ENCODE data around the gene PHC2.

Gene PHC2

GRCh38 chr1:33460144-33460543 lies 29.2 kb upstream of the PHC2 start:
- peaks cover 13% of the 10 kb centered on the region for H3K4me1 ChIP-seq (ENCODE audit: insufficient read depth, low read length, severe bottlenecking)
- no peak overlapping the region for H3K4me2 ChIP-seq (ENCODE audit: low read length)
- no peaks in the 10 kb centered on the region for H4K20me1 ChIP-seq (ENCODE audit: insufficient read depth, low read length)
- no peaks in the 10 kb centered on the region for H3K79me2 ChIP-seq (ENCODE audit: insufficient read depth, low read length)
- H3F3A ChIP-seq (ENCODE audit: insufficient read depth, low read length) = no peaks in the 10 kb centered on the region
- peaks cover 4% of the 10 kb centered on the region; the same call in 1 of the 2 replicates for H3K27me3 ChIP-seq (ENCODE audit: insufficient read depth, low read length)
- no peaks in the 10 kb centered on the region for H3K9me2 ChIP-seq (ENCODE audit: low read depth, low read length)
- no peak overlapping the region for H3K9ac ChIP-seq (ENCODE audit: low read length)
- no peaks in the 10 kb centered on the region for H3K9me3 ChIP-seq (ENCODE audit: low read length)
- H2AFZ ChIP-seq (ENCODE audit: low read length) = no peak overlapping the region
- no peaks in the 10 kb centered on the region for H3K36me3 ChIP-seq (ENCODE audit: insufficient read depth, low read length)
- H3K4me3 ChIP-seq (ENCODE audit: low read depth, low read length, poor library complexity, severe bottlenecking) = no peak overlapping the region
- TF ChIP-seq, protein P1, sequence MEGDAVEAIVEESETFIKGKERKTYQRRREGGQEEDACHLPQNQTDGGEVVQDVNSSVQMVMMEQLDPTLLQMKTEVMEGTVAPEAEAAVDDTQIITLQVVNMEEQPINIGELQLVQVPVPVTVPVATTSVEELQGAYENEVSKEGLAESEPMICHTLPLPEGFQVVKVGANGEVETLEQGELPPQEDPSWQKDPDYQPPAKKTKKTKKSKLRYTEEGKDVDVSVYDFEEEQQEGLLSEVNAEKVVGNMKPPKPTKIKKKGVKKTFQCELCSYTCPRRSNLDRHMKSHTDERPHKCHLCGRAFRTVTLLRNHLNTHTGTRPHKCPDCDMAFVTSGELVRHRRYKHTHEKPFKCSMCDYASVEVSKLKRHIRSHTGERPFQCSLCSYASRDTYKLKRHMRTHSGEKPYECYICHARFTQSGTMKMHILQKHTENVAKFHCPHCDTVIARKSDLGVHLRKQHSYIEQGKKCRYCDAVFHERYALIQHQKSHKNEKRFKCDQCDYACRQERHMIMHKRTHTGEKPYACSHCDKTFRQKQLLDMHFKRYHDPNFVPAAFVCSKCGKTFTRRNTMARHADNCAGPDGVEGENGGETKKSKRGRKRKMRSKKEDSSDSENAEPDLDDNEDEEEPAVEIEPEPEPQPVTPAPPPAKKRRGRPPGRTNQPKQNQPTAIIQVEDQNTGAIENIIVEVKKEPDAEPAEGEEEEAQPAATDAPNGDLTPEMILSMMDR (IDR thresholded peaks at IDR 0.05; ENCODE audit: low read length) = no peak
- no peak for TF ChIP-seq EZH2 (IDR thresholded peaks at IDR 0.05; ENCODE audit: borderline replicate concordance, low read length)
- no peak overlapping the region for H3K27ac ChIP-seq (ENCODE audit: low read depth, low read length, poor library complexity, severe bottlenecking)

GRCh38 chr1:33459691-33460090 lies 28.8 kb upstream of the PHC2 start:
- TF ChIP-seq EZH2 (IDR thresholded peaks at IDR 0.05; ENCODE audit: borderline replicate concordance, low read length) = no peak
- TF ChIP-seq, protein P1 (IDR thresholded peaks at IDR 0.05; ENCODE audit: low read length) = no peak
- H3K4me1 ChIP-seq (ENCODE audit: insufficient read depth, low read length, severe bottlenecking) = peaks cover 13% of the 10 kb centered on the region
- H3K9me3 ChIP-seq (ENCODE audit: low read length) = no peaks in the 10 kb centered on the region
- no peak overlapping the region for H3K4me3 ChIP-seq (ENCODE audit: low read depth, low read length, poor library complexity, severe bottlenecking)
- H3K36me3 ChIP-seq (ENCODE audit: insufficient read depth, low read length) = no peaks in the 10 kb centered on the region
- no peak overlapping the region for H3K4me2 ChIP-seq (ENCODE audit: low read length)
- H3K9me2 ChIP-seq (ENCODE audit: low read depth, low read length) = no peaks in the 10 kb centered on the region
- no peak overlapping the region for H3K9ac ChIP-seq (ENCODE audit: low read length)
- no peaks in the 10 kb centered on the region for H3K79me2 ChIP-seq (ENCODE audit: insufficient read depth, low read length)
- no peaks in the 10 kb centered on the region for H3F3A ChIP-seq (ENCODE audit: insufficient read depth, low read length)
- no peak overlapping the region for H3K27ac ChIP-seq (ENCODE audit: low read depth, low read length, poor library complexity, severe bottlenecking)
- H2AFZ ChIP-seq (ENCODE audit: low read length) = no peak overlapping the region
- H3K27me3 ChIP-seq (ENCODE audit: insufficient read depth, low read length) = peaks cover 4% of the 10 kb centered on the region; the same call in 1 of the 2 replicates
- no peaks in the 10 kb centered on the region for H4K20me1 ChIP-seq (ENCODE audit: insufficient read depth, low read length)

DNA sequence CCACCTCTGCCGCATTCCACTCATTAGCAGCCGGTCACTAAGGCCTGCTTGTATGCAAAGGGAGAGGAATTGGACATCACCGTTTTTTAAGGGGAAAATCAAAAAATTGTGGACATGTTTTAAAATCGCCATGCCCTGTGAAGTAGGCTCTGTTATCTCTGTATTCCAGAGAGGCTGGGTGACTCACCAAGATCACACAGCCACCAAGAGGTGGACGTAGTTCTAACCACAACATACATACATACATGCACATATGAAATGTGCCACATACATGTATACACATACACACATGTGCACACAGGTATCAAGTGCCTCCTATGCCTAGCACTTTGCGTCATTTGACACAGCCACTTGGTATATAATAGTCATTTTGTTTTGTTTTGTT lies 25.6 kb upstream of the PHC2 start:
- Histone ChIP-seq H3K9me3 (ENCODE audit: low read length) (no peaks in the 10 kb centered on the region), H3K9ac (ENCODE audit: low read length) (no peak overlapping the region), H3K4me1 (ENCODE audit: insufficient read depth, low read length, severe bottlenecking) (peaks cover 13% of the 10 kb centered on the region), H3K36me3 (ENCODE audit: insufficient read depth, low read length) (no peaks in the 10 kb centered on the region), H3F3A (ENCODE audit: insufficient read depth, low read length) (no peaks in the 10 kb centered on the region), H3K27ac (ENCODE audit: low read depth, low read length, poor library complexity, severe bottlenecking) (no peak overlapping the region), H3K4me2 (ENCODE audit: low read length) (no peak overlapping the region), H3K79me2 (ENCODE audit: insufficient read depth, low read length) (no peaks in the 10 kb centered on the region), H3K9me2 (ENCODE audit: low read depth, low read length) (no peaks in the 10 kb centered on the region), H4K20me1 (ENCODE audit: insufficient read depth, low read length) (no peaks in the 10 kb centered on the region), H3K27me3 (ENCODE audit: insufficient read depth, low read length) (peaks cover 9% of the 10 kb centered on the region; the same call in 1 of the 2 replicates), H3K4me3 (ENCODE audit: low read depth, low read length, poor library complexity, severe bottlenecking) (no peak overlapping the region), H2AFZ (ENCODE audit: low read length) (no peak overlapping the region)
- TF ChIP-seq EZH2 (IDR thresholded peaks at IDR 0.05; ENCODE audit: borderline replicate concordance, low read length) = no peak
- TF ChIP-seq, protein P1 (IDR thresholded peaks at IDR 0.05; ENCODE audit: low read length) = no peak
